ENCODE results near the gene WDR18.
A peak's percentile ranks its signal among the peaks of the same experiment; 100 is the strongest.

WDR18 gene

GRCh38 chr19:1025960-1026782, 42.0 kb downstream of the WDR18 start, which contains the start of gene CNN2:
CNN2 (plus strand) TSS chr19:1026608; CDS start chr19:1026662, 54 bp downstream.
- peaks cover 15% of the 10 kb centered on the region for H3K36me3 Mint-ChIP-seq
- no peaks in the 10 kb centered on the region for H3K9me3 Mint-ChIP-seq
- peak within 1 kb of the TSS; percentile 96 for H3K4me3 Mint-ChIP-seq
- H3K27ac Mint-ChIP-seq: peak within 1 kb of the TSS; percentile 91
- H3K27me3 Mint-ChIP-seq: no peaks in the 10 kb centered on the region
- H3K4me1 Mint-ChIP-seq: peaks cover 31% of the 10 kb centered on the region
- peak; percentile 82 for ATAC-seq

DNA sequence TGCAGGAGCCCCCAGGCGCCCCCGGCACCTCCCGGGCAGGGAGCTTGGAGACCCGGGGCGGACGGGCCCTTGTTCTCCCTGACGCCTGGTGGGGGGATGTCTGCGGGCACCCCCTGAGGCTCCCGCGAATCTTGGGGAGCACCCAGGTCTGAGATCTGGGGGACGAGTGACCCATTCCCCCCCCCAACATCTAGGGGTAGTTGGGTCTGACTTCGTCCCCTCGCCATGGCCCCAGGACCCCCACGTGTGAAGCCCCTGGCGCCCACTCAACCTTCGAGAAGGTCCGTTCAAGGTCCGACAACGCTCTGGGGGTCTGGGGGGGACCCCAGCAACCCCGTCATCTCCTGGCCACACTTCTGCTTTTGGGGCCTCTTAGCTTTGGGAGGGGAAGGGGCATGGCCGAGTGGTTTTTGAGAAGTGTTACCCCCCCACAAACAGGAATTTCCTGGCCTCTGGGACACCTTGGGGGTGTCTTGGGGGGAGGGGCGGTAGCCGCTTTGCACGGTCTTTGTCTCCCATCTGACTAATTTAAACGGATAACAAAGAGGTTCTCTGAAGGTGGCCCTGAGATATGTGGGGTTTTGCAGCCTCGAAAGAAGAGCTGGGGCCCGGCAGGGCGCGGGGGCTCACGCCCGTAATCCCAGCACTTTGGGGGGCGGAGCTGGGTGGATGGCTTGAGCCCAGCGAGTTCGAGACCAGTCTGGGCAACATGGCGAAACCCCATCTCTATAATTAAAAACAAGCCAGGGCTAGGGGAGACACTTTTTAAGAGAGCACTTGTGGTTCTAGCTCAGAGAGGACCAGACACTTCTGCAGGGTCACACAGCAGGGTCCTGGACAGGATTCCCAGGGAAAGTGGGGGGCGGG, 42.9 kb downstream of the WDR18 start:
- Mint-ChIP-seq H3K9me3 (no peaks in the 10 kb centered on the region), H3K27ac (peak overlapping the region; percentile 91), H3K4me1 (peaks cover 26% of the 10 kb centered on the region), H3K36me3 (peaks cover 18% of the 10 kb centered on the region), H3K27me3 (no peaks in the 10 kb centered on the region), H3K4me3 (peak overlapping the region; percentile 96)
- ATAC-seq: peak; percentile 52

DNA sequence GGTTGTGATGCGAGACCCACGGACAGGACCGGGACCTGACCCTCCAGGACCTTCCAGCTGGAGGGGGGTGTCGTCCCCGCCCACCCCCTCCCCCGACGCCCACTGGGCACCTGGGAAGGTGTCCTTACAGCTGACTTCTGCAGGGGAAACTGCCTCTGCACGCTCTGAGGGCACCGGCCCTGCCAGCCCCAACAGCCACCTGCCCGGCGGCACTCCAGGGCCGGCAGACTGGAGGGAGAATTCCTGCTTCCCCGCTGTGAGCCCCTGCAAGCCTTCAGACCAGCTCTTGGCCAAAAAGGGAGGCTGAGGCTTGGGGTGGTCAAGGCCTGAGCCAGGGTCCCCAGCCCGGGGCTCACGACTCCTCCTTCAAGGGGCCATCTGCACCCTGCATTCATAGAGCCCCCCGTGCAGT, 43.5 kb downstream of the WDR18 start:
- no peaks in the 10 kb centered on the region for H3K9me3 Mint-ChIP-seq
- peaks cover 32% of the 10 kb centered on the region for H3K4me1 Mint-ChIP-seq
- peak overlapping the region; percentile 91 for H3K27ac Mint-ChIP-seq
- no peaks in the 10 kb centered on the region for H3K27me3 Mint-ChIP-seq
- H3K4me3 Mint-ChIP-seq: peak overlapping the region; percentile 96
- ATAC-seq: peak; percentile 35
- H3K36me3 Mint-ChIP-seq: peaks cover 24% of the 10 kb centered on the region

DNA sequence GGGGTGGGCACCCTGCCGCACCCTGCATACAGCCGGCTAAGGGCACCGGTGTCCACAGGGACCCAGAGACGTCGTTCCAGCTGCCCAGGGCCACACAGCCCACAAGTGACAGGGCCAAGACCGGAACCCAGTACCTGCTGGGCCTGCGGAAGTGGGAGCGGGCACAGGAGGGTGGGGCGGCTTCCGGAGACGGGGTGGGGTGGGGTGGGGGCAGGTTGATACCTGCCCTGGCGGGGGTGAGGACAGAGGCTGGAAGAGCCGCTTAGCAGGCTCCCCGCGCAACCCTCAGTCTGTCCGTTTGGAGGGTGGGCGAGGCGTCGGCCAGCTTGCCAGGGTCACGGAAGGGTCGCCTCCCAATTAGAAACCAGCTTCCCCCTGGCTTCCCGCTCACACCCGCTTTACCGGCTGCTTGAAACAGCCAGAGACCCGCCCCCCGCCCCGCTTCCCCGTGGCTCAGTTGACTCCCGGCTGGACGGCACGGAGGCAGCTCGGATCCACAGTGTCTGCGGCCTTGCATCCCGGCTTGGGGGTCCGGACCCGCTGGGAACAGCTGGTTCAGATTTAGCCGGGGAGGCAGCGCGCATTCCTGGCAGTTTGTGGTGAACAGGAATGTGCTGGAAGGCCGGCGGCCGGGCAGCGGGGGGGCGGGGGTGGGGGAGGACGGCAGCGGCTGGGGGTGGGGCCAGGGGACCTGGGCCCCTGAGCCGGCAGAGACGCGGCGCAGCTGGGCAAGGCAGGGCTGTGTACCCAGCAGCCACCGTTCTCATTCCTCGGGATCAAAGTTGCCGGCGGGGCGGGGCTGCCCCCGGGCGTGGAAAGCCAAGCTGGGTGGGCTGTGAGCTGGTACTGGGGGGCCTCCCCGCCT, 44.1 kb downstream of the WDR18 start:
- Mint-ChIP-seq H3K27ac (peak overlapping the region; percentile 91), H3K4me3 (peak overlapping the region; percentile 96), H3K9me3 (no peaks in the 10 kb centered on the region), H3K4me1 (peaks cover 34% of the 10 kb centered on the region), H3K36me3 (peaks cover 30% of the 10 kb centered on the region), H3K27me3 (no peaks in the 10 kb centered on the region)
- peak; percentile 76 for ATAC-seq

GRCh38 chr19:1032264-1032867, 48.2 kb downstream of the WDR18 start:
- H3K27me3 Mint-ChIP-seq: no peaks in the 10 kb centered on the region
- no peak for ATAC-seq
- peaks cover 60% of the 10 kb centered on the region for H3K36me3 Mint-ChIP-seq
- H3K4me3 Mint-ChIP-seq: no peak overlapping the region
- H3K4me1 Mint-ChIP-seq: peaks cover 48% of the 10 kb centered on the region
- H3K27ac Mint-ChIP-seq: no peak overlapping the region
- no peaks in the 10 kb centered on the region for H3K9me3 Mint-ChIP-seq

DNA sequence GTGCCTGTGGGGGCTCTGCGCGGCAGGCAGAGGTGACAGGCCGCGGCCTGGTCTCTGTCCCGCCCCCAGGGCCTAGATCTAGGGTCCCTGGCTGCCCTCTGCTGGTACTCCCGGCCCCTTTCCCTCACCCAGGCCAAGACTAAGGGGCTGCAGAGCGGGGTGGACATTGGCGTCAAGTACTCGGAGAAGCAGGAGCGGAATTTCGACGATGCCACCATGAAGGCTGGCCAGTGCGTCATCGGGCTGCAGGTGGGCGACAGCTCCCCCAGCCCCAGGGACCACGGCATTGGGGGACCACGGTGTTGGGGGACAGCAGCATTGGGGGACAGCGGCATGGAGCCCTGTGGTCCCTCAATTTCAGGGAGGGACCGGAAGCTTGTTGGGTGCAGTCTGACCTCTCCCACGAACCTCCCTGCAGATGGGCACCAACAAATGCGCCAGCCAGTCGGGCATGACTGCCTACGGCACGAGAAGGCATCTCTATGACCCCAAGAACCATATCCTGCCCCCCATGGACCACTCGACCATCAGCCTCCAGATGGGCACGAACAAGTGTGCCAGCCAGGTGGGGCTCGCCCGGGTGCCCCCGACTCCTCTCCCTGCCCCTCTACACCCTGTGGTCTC, 52.0 kb downstream of the WDR18 start:
- peaks cover 57% of the 10 kb centered on the region for H3K36me3 Mint-ChIP-seq
- peak overlapping the region; percentile 96 for H3K27ac Mint-ChIP-seq
- no peak for ATAC-seq
- no peaks in the 10 kb centered on the region for H3K9me3 Mint-ChIP-seq
- peaks cover 67% of the 10 kb centered on the region for H3K4me1 Mint-ChIP-seq
- no peaks in the 10 kb centered on the region for H3K27me3 Mint-ChIP-seq
- no peak overlapping the region for H3K4me3 Mint-ChIP-seq

- no peaks in the 10 kb centered on the region for H3K27me3 Mint-ChIP-seq
- peak; percentile 28 for ATAC-seq
- H3K9me3 Mint-ChIP-seq: no peaks in the 10 kb centered on the region
- H3K27ac Mint-ChIP-seq: peak overlapping the region; percentile 96
- H3K4me3 Mint-ChIP-seq: peak overlapping the region; percentile 66
- peaks cover 69% of the 10 kb centered on the region for H3K4me1 Mint-ChIP-seq
- H3K36me3 Mint-ChIP-seq: peaks cover 51% of the 10 kb centered on the region
Measured at GRCh38 chr19:1037621-1038064, 53.5 kb downstream of the WDR18 start.

DNA sequence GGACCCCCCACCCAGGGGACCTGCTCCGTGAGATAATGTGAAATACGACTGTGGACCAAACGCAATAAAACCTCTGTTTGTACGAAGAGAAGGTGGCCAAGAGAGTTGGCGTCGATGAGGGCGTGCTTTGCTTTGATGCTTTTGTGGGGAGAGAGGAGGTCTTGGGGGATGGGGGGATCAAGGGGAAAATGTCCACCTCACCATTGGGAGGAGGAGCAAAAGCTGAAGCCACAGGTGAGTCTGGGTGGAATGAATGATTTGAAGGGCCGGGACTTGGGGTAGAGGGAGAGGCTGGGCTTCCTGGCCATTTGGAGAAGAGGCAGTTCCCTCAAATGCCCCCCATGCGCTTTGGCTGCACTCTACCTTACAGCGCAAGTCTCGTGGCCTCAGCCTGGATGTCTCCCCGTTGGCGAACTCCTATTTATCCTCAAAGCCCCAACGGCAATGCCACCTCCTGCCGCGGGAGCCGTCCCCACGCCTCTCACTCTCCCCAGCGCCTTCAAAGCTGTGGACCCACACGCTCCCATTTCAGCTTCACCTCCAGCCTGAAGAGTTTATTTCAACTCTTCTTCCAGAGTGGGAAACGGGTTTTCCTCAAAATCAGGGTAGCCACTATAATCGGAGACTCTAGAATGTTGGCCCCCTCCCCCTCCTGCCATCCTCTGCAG, 55.0 kb downstream of the WDR18 start:
- peaks cover 66% of the 10 kb centered on the region for H3K4me1 Mint-ChIP-seq
- ATAC-seq: no peak
- no peaks in the 10 kb centered on the region for H3K9me3 Mint-ChIP-seq
- H3K36me3 Mint-ChIP-seq: peaks cover 51% of the 10 kb centered on the region
- H3K27ac Mint-ChIP-seq: peak overlapping the region; percentile 96
- no peaks in the 10 kb centered on the region for H3K27me3 Mint-ChIP-seq
- H3K4me3 Mint-ChIP-seq: peak overlapping the region; percentile 91

- Mint-ChIP-seq H3K36me3 (peaks cover 57% of the 10 kb centered on the region), H3K27ac (peak within 1 kb of the TSS; percentile 96), H3K9me3 (no peaks in the 10 kb centered on the region), H3K4me3 (peak within 1 kb of the TSS; percentile 91), H3K27me3 (no peaks in the 10 kb centered on the region), H3K4me1 (peaks cover 66% of the 10 kb centered on the region)
- ATAC-seq: peak; percentile 91
Measured at GRCh38 chr19:1039646-1040475, 55.7 kb downstream of the WDR18 start, which contains the start of gene ABCA7. ABCA7 (plus strand) TSS chr19:1040107; CDS start chr19:1041362, 1,255 bp downstream.

DNA sequence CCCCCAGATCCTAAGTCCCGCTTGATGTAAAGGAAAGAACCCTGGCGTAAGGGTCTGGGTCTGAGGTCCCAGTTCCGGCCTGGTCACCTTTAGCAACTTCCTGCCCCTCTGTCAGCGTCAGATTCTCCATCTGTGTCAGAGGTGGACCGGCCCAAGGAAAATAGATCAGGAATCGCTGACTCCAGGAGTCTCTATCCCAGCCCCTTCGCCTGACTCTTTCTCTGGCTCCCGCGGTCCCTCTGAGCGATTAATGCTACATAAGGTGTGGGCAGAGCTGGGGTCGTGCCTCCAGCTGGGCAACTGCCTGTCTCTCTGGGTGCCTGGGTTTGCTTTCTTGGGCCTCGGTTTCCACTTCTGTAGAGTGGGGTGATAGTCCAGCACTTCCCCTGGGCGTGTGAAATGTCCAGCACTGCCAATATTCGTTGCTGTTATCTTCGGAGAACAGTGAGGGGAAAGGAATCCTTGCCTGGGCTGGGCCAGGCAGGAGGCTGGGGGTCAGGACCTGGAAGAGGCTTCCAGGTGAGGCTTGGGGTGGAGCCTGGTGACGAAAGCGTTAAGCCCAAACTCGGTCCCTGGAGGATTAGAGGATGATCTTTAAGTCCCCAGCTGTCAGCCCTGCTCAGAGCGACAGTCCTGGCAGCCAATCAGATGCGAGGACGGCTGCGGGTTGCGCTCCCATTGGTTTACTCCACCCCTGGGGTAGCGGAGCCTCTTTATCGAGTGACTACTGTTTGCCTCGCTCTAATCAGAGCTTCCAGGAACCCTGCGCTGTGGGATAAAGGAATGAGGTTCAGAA, 56.5 kb downstream of the WDR18 start:
- peaks cover 65% of the 10 kb centered on the region for H3K4me1 Mint-ChIP-seq
- H3K4me3 Mint-ChIP-seq: peak overlapping the region; percentile 91
- no peaks in the 10 kb centered on the region for H3K27me3 Mint-ChIP-seq
- peaks cover 56% of the 10 kb centered on the region for H3K36me3 Mint-ChIP-seq
- peak overlapping the region; percentile 96 for H3K27ac Mint-ChIP-seq
- peak; percentile 75 for ATAC-seq
- no peaks in the 10 kb centered on the region for H3K9me3 Mint-ChIP-seq

DNA sequence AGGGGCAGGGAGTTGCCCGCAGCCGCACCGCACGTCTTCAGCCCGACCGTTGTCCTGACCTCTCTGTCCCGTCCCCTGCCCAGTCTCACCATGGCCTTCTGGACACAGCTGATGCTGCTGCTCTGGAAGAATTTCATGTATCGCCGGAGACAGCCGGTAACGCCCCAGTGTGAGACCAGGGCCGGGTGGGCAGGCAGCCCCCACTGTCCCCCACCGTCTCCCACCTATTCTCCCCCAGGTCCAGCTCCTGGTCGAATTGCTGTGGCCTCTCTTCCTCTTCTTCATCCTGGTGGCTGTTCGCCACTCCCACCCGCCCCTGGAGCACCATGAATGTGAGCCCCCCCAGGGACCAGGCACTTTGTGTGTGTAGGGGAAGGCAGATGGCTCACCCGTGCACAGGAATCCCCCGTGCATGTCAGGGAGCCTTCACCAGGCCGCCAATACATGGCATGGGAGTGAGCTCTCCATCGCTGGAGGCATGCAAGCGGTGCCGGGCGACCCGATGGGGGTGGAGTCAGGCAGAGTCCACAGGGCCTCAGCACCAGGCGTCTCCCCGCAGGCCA, 57.2 kb downstream of the WDR18 start:
- no peak for ATAC-seq
- H3K27ac Mint-ChIP-seq: peak overlapping the region; percentile 96
- peaks cover 58% of the 10 kb centered on the region for H3K4me1 Mint-ChIP-seq
- H3K36me3 Mint-ChIP-seq: peaks cover 49% of the 10 kb centered on the region
- H3K27me3 Mint-ChIP-seq: no peaks in the 10 kb centered on the region
- no peaks in the 10 kb centered on the region for H3K9me3 Mint-ChIP-seq
- peak overlapping the region; percentile 91 for H3K4me3 Mint-ChIP-seq
